ENCODE results near the gene FGF13.

Gene FGF13

DNA sequence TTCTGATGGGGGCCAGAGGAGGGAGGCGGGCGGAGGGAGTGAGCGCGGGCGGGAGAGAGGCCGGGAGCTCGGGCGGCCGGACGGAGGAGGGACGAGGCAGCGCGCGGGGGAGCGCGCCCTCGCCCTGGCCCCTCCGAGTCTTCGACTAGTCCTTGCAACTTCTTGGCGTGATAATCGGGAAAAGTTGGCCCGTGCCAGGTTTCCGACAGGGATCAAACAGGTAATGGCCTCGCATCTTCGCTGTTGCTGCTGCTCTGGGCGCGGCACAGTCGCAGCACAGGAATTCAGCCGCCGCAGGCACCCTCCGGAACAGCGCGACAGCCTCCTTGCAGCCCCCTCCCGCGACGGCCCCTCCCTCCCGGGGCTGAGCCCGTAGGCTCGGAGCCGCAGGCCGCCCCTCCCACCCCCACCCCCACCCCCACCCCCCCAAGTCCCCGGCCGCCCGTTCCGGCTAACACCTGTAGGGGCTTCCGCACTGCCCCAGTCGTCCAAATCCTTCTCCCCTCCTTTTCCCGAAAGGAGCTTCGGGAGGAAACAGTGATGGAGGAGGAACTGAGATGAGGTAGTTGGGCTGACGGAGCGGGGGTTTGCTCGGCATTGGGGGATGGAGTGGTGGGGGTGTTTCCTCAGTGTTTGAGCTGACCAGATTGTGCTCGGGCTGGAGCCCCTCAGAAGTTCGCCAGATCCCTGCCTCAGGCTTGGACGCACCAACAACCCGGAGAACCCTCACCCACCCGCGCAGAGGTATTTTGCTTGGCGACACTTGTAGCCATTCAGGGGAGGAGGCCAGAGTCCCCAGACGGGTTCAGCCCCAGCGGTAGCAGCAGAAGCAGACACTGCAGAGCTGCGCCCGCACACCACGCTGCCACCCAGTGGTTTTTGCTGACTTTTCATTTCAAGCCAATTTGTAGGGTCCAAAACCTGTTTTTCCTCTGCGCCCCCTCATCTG is at the start of gene FGF13:
FGF13 (minus strand) TSS at position 319 of the 949 bp plus-strand sequence. CDS start 714 bp downstream, outside the sequence.
- DNase-seq, result no peak

- no peak for DNase-seq
Measured at GRCh38 chrX:138759217-138759943, 47.9 kb upstream of the FGF13 start.

DNA sequence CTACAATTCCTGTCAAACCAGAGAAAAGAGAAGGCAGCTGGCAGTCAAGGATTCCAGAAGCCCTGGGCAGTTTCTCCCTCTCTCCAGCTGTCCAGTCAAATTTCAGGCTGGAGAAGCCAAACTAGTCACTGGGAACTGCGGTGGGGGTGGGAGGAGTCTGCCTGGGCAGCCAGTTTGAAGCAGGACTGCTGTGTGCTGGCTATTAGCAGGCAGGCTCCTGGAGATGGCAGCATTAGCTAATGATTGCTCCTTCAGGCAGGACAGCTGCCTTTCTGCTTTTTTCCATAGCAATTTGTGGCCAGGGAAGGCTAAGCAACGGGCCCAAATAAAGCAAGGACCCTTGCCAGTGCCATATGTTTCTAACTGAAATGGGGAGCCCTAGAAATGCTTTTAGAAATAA is 44.7 kb upstream of the FGF13 start:
- no peak for DNase-seq

DNA sequence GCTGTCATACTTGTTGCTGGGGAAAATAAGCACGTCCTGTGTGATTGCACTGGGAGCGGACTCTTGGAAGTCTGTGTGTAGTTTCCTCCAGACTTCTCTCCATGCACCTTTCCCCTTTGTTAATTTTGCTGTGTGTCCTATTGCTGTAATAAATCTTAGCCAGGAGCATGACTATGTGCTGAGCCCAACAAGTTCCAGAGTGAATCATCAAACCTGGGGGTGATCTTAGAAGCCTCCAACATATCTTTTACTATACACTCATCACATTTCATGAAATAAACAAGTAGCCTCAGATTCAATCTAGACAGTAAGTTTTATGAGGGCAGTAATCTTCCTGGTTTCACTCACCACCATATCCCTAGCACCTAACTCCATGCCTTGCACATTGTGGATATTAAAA is 43.3 kb upstream of the FGF13 start:
- DNase-seq, result no peak

GRCh38 chrX:138748480-138748879 is 37.0 kb upstream of the FGF13 start:
- no peak for DNase-seq

DNA sequence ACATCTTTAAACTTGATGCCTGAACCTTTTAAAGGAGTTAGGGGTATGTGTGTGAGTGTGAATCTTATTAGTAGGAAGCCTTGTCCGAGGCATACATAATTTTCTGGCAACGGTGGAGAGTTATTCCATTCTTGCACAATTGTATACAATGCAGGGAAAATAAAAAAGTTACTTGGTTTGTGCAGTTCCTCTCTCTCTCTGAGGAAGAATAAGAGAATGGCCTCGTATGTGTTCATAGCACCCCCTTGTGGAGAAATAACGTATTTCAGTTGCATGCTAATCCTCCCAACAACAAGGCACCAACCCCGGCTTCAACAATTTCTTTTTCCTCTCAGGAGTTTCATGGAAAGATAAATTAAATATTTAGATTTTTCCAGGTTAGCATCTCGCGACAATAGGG is 33.7 kb upstream of the FGF13 start:
- no peak for DNase-seq

DNA sequence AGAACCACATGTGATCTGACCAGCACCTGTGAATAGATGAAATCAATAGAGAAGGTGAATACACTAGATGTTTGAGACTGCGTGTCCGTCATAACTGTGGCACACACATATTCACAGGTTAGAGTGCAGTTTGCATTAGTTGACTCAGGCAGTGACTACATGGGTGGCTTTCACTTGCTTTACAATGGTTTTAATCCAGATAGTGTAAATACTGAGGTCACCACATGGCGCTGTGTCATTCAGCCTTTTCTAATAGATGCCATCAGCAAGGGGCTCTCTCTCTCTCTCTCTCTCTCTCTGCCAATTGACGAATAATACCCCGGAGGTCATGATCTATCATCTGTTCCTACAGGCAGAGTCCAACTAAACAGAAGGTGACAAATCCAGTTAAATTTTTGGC is 30.7 kb upstream of the FGF13 start:
- no peak for DNase-seq

DNA sequence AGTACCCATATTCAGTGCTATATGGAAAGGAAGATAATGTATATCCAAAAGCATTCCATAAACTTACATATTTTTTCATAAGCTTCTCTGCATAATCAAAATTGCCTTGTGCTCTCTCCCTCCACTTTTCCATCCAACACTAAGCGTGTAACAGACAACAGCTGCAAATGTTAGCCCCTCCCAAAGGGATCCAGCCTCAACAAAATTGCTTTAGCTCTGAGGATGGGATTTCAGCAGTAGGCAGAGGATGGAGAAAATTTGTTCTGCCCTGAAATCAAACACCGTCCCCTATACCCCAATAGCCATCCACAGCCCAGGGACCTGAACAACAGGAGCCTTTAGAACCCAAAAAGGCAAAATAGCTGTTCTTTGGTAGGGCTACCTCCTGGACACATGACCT is 28.8 kb upstream of the FGF13 start:
- DNase-seq, result no peak

DNA sequence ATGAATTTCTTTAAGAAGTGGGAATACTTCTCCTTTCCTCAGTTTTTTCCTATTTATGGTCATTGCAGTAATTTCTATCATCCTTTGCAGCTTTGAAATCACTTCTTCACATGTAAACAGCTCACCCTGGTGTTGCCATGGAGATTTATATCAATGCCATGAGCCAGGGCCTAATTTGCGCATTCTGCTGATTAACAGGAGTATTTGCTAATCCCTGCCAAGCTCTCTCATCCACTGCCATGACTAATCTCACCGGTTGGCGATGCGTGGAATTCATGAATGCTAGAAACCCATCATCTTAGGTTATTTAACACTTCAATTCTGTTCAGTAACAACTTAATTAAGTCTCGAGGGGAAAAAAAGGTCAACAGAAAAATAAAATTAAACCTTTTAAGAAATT is 11.8 kb upstream of the FGF13 start:
- DNase-seq, result no peak

DNA sequence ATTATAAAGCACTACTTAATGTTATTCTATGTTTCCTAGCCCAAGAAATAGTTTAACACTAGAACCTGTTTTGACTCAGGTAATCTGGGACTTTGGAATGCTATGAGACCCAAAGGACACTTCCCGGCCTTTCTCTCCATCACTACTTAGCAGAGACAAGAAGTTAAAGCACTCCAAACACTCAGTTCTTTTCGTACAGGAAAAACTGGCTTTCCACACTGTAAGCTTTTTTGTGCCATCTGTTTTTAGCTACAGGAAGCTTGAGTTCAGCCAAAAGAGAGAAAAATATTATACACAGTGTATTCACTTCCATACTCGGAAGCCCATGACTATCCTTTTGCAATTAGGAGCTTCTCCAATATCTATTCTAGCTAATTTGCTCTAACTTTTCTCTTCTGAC is 7.9 kb upstream of the FGF13 start:
- no peak for DNase-seq

DNA sequence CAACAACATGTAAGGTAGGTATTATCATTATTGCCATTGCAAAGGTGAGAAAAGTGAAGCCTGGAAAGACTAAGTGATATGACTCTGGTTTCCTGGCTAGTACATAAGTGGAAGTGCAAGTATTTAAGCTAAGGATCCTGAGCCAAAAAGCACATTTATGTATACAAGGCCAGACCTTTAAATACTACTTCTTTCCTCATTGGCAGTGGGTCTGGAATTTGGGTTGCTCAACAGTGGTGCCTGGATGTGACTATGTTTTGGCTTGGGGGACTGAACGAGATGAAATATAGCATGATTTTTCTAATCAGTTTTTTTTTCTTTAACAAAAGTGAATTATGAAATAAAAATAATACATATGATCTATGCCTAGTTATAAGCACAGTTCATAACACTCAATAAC is 7.4 kb upstream of the FGF13 start:
- no peak for DNase-seq

DNA sequence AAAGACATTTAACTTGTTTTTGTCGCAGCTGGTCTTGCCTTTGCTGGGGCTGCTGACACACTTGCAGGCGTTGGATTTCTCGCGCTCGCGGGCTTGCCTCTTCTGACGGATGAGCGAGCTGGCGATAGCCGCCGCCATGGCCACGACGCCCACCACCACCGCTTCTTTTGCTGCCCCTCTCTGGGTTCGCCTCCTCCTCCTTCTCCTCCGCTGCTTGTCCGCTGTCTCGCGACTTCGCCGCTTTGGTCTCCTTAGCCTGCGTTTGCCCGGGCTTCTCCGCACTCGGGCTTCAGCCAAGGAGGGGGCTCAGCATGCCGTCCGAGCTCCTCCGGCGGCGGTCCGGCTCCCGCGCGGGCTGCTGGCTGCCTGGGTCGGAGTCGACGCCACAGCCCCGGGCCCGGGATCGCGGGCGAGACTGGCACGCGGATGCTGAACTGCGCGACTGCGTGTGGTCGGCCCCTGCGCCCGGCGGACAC is 613 bp downstream of the FGF13 start:
- DNase-seq, result no peak

GRCh38 chrX:138709886-138710791 is 1.4 kb downstream of the FGF13 start:
- DNase-seq, result no peak

- DNase-seq, result no peak
Measured at GRCh38 chrX:138708268-138708667, 3.2 kb downstream of the FGF13 start.

DNA sequence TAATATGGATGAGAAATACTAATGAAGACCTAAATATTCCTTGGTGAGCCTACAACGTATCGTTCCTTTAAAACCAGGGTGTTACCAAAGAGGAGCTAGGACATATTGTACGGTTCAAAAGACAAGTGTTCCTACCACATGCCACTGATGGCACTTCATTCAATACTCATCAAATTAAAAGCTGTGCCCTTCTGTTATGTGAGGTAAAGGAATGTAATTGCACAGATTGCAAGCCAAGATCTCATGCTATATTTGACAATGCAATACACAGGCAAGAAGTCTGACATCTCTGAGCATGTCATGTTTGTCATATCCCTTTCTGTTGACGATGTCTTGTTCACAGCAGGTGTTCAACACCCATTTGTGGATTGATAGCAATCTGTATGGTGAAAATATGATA is 6.9 kb downstream of the FGF13 start:
- no peak for DNase-seq

DNA sequence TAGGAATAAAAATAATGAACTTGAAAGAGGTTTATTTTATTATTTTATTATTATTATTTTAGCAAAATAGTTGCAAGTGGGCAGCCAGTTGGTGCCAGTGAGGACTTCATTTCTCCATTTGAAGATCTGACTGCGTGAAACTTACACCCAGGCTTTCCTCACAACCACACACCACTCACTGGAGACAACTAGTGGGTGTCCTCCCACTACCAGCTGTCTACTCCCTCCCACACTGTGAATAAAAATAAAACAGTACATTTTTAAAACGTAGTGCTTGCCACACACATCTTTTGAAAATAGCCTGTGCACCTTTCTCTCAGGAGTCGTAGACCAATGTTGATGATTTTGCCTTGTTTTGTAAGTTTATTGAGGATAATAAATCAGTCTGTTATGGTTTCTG is 7.4 kb downstream of the FGF13 start:
- no peak for DNase-seq

- DNase-seq, result no peak
Measured at GRCh38 chrX:138692591-138692990, 18.9 kb downstream of the FGF13 start.

DNA sequence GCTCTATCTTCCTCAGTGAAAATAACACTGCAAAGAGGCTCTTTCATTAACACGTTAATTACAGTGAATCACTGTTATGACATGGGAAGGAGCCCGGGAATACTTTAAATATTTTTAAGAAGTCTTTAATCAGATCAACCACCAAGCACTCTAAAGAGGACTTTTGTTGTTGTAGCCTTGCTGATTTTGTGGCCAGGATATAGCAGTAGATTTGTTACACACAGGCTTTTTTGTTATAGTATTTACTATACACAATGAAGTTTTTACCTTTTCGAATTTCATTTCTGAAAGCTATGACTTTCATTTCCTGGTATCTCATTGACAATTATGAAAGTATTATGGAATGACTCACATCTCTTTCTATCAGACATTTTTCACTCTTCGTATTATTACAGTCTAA is 20.3 kb downstream of the FGF13 start:
- DNase-seq, result no peak

DNA sequence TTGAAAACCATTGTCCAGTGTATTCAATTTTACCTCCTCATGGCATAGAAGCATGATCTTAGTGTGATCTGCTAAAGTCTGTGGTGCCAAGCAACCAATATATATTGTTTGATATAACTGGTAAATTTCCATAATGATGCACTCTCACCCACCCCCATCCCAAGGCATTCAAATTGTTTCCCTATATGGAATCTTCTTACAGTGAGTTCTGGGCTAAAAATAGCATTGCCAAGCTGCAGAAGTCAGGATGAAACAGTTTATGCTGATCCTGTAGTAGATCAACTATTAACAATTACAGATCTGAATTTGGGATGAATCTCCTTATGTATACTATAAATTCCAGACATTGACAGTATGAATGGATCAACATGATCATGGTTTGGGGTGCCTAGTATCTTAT is 20.9 kb downstream of the FGF13 start:
- DNase-seq, result no peak

GRCh38 chrX:138683600-138683999 is 27.9 kb downstream of the FGF13 start:
- no peak for DNase-seq

DNA sequence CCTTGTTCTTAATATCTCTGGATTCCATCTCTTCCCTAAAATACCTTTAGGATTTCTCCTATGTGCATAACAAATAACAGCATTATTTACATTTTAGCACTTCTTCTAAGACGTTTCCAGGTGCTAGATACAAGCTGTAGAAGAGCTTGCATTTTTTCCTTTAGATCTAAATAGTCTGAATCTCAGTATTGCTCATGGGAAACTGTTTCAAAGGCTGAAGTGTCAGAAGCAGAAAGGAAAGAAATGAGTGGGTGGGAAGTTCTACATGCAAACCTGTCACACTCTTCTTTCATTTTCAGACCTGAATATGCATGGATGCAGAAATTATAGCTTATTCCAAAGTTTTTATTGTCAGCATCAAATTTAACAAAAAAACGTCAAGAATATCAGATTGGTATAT is 41.8 kb downstream of the FGF13 start:
- DNase-seq, result no peak

DNA sequence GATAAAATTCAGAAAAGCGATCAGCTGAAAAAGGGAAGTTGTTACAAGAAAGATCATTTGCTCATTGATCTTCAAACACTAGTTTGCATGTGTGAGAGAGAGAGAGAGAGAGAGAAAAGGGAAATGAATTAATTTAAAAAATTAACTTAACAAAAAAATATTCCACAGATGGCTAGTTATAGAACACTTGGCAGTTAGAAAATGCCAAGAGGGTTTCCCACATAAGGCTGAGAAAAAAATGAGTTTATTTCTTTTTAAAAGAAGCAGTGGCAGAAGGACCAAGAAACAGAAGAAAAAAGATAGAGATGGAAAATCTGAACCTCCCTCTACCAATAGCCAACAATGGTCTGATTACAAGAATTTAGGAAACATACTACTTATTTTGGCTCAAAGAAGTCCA is 47.1 kb downstream of the FGF13 start:
- DNase-seq, result no peak

DNA sequence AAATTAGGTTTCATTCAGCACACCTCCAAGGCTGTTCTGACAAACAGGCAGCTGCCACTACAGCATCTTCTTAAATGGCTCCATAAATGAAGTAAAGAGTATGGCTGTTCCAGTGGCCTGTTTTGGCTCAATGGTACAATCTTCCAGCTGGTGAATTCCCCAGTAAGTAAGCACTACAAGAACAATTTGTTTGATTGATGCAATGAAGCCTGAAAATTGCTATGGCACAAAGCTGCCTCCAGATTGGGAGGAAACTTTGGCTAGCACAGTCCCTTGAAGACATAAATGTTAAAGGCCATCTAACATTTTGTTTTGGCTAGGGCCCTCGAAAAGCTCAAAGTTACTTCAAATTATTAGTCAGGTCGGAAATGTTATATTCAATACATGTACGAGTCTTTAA is 47.5 kb downstream of the FGF13 start:
- no peak for DNase-seq

Data from NCI-H446 treated with DMSO at 0.1 percent for 48 hours (cell line).